Measurements from ENCODE around the gene ZBED2. TPM values are rescaled to one million over a fixed set of nuclear protein-coding genes. Genes with fewer than 3 reads are reported as not detected.
"Not testable (repeated sequence)": the region's sequence is repeated elsewhere in the genome, so short reads cannot be mapped to it uniquely, and the experiment has no call there.

Gene ZBED2, protein sequence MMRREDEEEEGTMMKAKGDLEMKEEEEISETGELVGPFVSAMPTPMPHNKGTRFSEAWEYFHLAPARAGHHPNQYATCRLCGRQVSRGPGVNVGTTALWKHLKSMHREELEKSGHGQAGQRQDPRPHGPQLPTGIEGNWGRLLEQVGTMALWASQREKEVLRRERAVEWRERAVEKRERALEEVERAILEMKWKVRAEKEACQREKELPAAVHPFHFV
- total RNA-seq, result under 1 TPM in 1 of 2 donors, not detected in 1; 0.11 TPM
- not detected for polyA plus RNA-seq (ENCODE audit: insufficient read length in 2 of 2)
- long read RNA-seq, donor 1, result 0 reads
- long read RNA-seq, donor 2, result 0 reads
- long read RNA-seq, donor 3, result 0 reads
- long read RNA-seq, donor 4, result 0 reads

DNA sequence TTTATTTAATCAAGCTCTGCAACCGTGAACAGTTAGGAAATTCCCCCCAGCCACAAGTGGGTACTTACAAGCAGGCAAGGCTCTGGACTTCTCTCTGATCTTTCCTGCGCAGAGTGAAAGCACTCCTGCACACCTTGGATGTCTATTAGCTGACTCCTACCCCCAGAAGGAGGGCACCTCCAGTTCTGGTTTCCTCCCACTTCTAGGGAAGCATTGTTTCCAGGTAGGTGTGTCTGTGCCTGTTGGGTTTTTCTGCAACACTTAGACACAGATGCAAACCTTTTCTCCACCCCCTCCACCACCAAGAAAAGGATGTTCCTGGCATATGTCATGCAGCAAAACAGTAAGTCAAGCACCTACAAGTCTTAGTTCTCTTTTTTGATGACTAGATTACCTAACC is at the start of gene ZBED2:
Gene ZBED2 (minus strand): TSS at position 115 of the 400 bp plus-strand sequence. CDS start 1,145 bp downstream, outside the sequence.
- Histone ChIP-seq H3K4me1 (ENCODE audit: control insufficient read depth, insufficient read depth, low read length) (no peaks in the 10 kb centered on the region), H3K9me3 (ENCODE audit: control insufficient read depth, insufficient read depth, low read length) (no peaks in the 10 kb centered on the region), H3K4me3 (ENCODE audit: low read depth, low read length) (no peak within 1 kb of the TSS), H3K27me3 (ENCODE audit: control insufficient read depth, insufficient read depth, low read length) (no peaks in the 10 kb centered on the region), H3K36me3 (ENCODE audit: control insufficient read depth, insufficient read depth, low read length) (no peaks in the 10 kb centered on the region), H3K27ac (ENCODE audit: low read depth, low read length) (no peak within 1 kb of the TSS)
- 88% methylated on average over 2 of the region's 2 CpGs for WGBS (ENCODE audit: insufficient coverage)
- DNase-seq (ENCODE audit: low read depth in 4 of 6, low spot score in 6 of 6), result no peak

DNA sequence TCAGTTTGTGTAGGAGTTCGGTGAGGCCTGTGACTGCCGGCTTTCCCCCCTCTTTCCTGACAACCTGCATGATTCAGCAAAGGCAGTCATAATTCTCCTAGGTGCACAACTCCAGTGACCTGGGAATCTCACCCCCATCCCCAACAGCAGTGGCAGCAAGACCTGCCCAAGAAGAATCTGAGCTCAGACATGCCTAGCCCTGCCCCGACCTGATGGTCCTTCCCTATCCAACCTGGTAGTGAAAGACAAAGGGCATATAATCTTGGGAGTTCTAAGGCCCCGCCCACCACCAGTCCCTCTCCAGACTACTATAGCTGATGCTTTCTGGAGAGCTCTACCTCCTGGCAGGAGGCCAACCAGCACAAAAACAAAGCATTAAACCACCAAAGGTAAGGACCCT is 44.2 kb upstream of the ZBED2 start:
- Histone ChIP-seq H3K36me3 (ENCODE audit: control insufficient read depth, insufficient read depth, low read length) (no peaks in the 10 kb centered on the region), H3K9me3 (ENCODE audit: control insufficient read depth, insufficient read depth, low read length) (no peaks in the 10 kb centered on the region)

DNA sequence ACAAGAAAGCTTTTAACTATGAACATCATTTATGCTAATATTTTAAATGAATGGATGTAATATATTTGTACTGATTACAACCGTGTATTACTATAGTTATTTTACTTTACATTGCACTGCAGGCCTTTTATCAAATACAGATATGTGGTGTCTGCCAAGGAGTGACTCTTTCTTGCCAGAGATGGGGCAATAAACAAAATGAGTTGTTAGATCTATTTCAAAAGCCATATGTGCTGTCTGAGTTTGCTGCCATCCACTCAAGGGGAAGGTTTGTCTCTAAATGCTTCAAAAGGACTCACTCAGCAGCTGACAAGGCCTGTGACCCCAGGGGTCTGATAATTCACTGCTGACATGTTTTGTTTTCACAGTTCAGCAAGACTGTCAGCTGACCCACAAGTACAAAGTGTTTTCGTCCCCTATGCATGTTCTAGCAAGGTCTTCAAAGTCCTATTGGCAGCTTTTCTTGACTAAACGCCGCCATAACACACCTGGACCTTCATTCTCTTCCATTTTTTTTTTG is 41.3 kb upstream of the ZBED2 start:
- H3K27ac ChIP-seq (ENCODE audit: low read depth, low read length), result no peak overlapping the region
- no peaks in the 10 kb centered on the region for H3K27me3 ChIP-seq (ENCODE audit: control insufficient read depth, insufficient read depth, low read length)
- H3K36me3 ChIP-seq (ENCODE audit: control insufficient read depth, insufficient read depth, low read length), result no peaks in the 10 kb centered on the region
- H3K9me3 ChIP-seq (ENCODE audit: control insufficient read depth, insufficient read depth, low read length), result no peaks in the 10 kb centered on the region
- WGBS (ENCODE audit: insufficient coverage), result 35% methylated on average over 3 of the region's 4 CpGs
- no peak overlapping the region for H3K4me3 ChIP-seq (ENCODE audit: low read depth, low read length)
- DNase-seq (ENCODE audit: low read depth in 4 of 6, low spot score in 6 of 6), result peak in 2 of 6 donors; percentile 38 to 52
- H3K4me1 ChIP-seq (ENCODE audit: control insufficient read depth, insufficient read depth, low read length), result no peaks in the 10 kb centered on the region

More for the DNA sequence above, 44.2 kb upstream of the ZBED2 start:
- DNase-seq (ENCODE audit: low read depth in 4 of 6, low spot score in 6 of 6), result no peak
- H3K4me3 ChIP-seq (ENCODE audit: low read depth, low read length), result no peak overlapping the region
- no peak overlapping the region for H3K27ac ChIP-seq (ENCODE audit: low read depth, low read length)
- H3K4me1 ChIP-seq (ENCODE audit: control insufficient read depth, insufficient read depth, low read length), result no peaks in the 10 kb centered on the region
- H3K27me3 ChIP-seq (ENCODE audit: control insufficient read depth, insufficient read depth, low read length), result no peaks in the 10 kb centered on the region
- 92% methylated on average over 2 of the region's 4 CpGs for WGBS (ENCODE audit: insufficient coverage)

DNA sequence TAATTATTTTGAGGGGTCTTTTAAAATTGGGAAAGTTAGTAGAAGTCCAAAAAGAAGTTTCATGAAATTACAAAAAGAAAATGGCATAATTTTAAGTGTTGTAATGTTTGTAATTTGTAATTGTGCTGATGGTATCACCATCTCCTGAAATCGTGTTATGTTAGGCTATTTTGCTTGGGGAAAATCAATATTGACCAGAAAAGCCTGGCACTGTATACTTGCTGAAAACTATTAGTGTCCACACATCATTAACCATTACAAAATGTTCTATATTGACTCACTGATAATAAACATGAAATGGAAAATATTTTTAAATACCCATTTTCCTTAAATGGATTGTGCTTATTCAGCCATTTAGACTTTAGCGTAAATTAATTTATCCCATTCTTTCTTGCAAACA is 40.3 kb upstream of the ZBED2 start:
- Histone ChIP-seq H3K27ac (ENCODE audit: low read depth, low read length) (no peak overlapping the region), H3K27me3 (ENCODE audit: control insufficient read depth, insufficient read depth, low read length) (no peaks in the 10 kb centered on the region), H3K36me3 (ENCODE audit: control insufficient read depth, insufficient read depth, low read length) (no peaks in the 10 kb centered on the region), H3K9me3 (ENCODE audit: control insufficient read depth, insufficient read depth, low read length) (no peaks in the 10 kb centered on the region), H3K4me3 (ENCODE audit: low read depth, low read length) (no peak overlapping the region), H3K4me1 (ENCODE audit: control insufficient read depth, insufficient read depth, low read length) (no peaks in the 10 kb centered on the region)
- WGBS (ENCODE audit: insufficient coverage), result no CpG with 5 or more reads among the region's 2 CpGs
- DNase-seq (ENCODE audit: low read depth in 4 of 6, low spot score in 6 of 6), result no peak

DNA sequence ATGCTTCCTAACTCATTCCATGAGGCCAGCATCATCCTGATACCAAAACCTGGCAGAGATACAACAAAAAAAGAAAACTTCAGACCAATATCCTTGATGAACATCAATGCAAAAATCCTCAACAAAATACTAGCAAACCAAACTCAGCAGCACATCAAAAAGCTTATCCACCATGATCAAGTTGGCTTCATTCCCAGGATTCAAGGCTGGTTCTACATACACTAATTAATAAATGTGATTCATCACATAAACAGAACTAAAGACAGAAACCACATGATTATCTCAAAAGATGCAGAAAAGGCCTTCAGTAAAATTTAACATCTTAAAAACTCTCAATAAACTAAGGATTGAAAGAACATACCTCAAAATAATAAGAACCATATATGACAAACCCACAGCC is 35.5 kb upstream of the ZBED2 start:
- not testable (repeated sequence) for H3K4me1 ChIP-seq (ENCODE audit: control insufficient read depth, insufficient read depth, low read length); H3K4me3 ChIP-seq (ENCODE audit: low read depth, low read length); H3K9me3 ChIP-seq (ENCODE audit: control insufficient read depth, insufficient read depth, low read length); DNase-seq (ENCODE audit: low read depth in 4 of 6, low spot score in 6 of 6); H3K27ac ChIP-seq (ENCODE audit: low read depth, low read length); H3K27me3 ChIP-seq (ENCODE audit: control insufficient read depth, insufficient read depth, low read length); H3K36me3 ChIP-seq (ENCODE audit: control insufficient read depth, insufficient read depth, low read length)

DNA sequence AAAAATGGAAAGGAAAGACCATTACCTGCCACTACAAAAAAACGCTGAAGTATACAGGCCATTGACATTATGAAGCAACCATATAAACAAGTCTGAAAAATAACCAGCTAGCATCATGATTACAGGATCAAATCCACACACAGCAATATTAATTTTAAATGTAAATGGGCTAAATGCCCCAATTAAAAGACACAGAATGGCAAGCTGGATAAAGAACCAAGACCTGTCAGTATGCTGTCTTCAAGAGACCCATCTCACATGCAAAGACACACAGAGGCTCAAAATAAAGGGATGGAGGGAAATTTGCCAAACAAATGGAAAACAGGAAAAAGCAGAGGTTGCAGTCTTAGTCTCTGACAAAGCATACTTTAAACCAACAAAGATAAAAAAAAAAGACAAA is 33.9 kb upstream of the ZBED2 start:
- H3K27me3 ChIP-seq (ENCODE audit: control insufficient read depth, insufficient read depth, low read length); H3K36me3 ChIP-seq (ENCODE audit: control insufficient read depth, insufficient read depth, low read length); H3K4me3 ChIP-seq (ENCODE audit: low read depth, low read length); H3K4me1 ChIP-seq (ENCODE audit: control insufficient read depth, insufficient read depth, low read length); H3K9me3 ChIP-seq (ENCODE audit: control insufficient read depth, insufficient read depth, low read length); H3K27ac ChIP-seq (ENCODE audit: low read depth, low read length); DNase-seq (ENCODE audit: low read depth in 4 of 6, low spot score in 6 of 6): not testable (repeated sequence)
- no CpG with 5 or more reads among the region's 1 CpG for WGBS (ENCODE audit: insufficient coverage)

DNA sequence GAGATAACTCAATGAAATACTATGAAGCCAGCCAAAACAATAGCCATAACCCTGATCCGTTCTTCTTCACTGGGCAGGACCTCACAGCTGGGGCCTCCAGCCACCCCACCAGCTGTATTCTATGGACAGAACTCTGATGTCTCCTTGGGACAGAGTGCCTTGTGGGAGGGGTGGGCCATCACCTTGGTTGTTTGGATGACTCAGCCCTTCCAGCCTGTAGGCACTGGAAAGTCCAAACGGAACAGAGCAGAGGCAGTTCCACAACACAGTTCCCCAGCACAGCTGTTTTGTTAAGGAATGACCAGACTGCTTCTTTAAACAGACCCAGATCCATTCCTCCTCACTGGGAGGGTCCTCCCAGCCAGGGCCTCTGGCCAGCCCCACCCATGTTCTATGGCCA is 31.9 kb upstream of the ZBED2 start:
- no peak for DNase-seq (ENCODE audit: low read depth in 4 of 6, low spot score in 6 of 6)
- Histone ChIP-seq H3K4me3 (ENCODE audit: low read depth, low read length) (no peak overlapping the region), H3K27ac (ENCODE audit: low read depth, low read length) (no peak overlapping the region), H3K9me3 (ENCODE audit: control insufficient read depth, insufficient read depth, low read length) (peaks cover 3% of the 10 kb centered on the region), H3K4me1 (ENCODE audit: control insufficient read depth, insufficient read depth, low read length) (no peaks in the 10 kb centered on the region), H3K27me3 (ENCODE audit: control insufficient read depth, insufficient read depth, low read length) (no peaks in the 10 kb centered on the region), H3K36me3 (ENCODE audit: control insufficient read depth, insufficient read depth, low read length) (no peaks in the 10 kb centered on the region)
- WGBS (ENCODE audit: insufficient coverage), result 80% methylated on average over 1 of the region's 2 CpGs

DNA sequence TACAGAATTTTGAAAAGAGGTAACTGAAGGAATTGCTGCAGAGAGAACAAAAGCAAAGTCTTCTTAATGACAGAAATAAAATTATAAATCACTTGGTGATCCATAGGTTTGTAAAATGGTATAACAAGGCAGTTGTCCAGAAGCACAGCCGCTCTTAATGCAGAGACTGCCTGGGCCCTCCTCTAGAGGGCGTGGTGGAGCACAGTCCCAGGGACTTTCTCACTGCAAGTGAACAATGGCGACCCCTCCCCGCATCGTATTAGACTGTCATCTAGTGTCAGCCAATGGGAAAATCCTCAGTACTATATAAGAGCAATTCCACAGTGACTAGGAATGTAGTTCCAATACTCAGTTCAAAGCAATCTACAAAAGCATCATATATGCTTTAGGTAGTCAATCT is 26.4 kb upstream of the ZBED2 start:
- H3K4me3 ChIP-seq (ENCODE audit: low read depth, low read length), result no peak overlapping the region
- no peak overlapping the region for H3K27ac ChIP-seq (ENCODE audit: low read depth, low read length)
- H3K4me1 ChIP-seq (ENCODE audit: control insufficient read depth, insufficient read depth, low read length), result no peaks in the 10 kb centered on the region
- no peaks in the 10 kb centered on the region for H3K36me3 ChIP-seq (ENCODE audit: control insufficient read depth, insufficient read depth, low read length)
- WGBS (ENCODE audit: insufficient coverage), result 42% methylated on average over 2 of the region's 5 CpGs
- peaks cover 6% of the 10 kb centered on the region for H3K9me3 ChIP-seq (ENCODE audit: control insufficient read depth, insufficient read depth, low read length)
- H3K27me3 ChIP-seq (ENCODE audit: control insufficient read depth, insufficient read depth, low read length), result no peaks in the 10 kb centered on the region
- DNase-seq (ENCODE audit: low read depth in 4 of 6, low spot score in 6 of 6), result no peak

DNA sequence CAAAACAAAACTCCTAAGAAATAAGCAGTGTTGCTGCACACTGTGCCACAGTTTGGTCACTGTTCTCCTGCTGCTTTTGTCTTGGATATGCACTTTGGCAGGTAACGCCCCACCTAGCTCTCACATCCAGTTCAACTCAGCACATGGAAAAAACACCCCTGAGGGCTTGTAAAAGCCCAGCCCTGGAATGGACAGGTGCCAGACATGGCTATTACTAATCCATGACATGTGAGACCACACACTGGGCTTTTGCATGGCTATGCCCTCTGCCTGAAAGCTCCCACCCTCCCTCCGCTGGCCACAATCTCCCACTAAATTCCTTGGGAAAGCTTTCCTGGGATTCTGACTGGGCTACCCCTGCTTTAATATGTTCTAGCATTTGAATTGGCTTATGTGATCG is 24.7 kb upstream of the ZBED2 start:
- H3K27ac ChIP-seq (ENCODE audit: low read depth, low read length), result no peak overlapping the region
- H3K9me3 ChIP-seq (ENCODE audit: control insufficient read depth, insufficient read depth, low read length), result peaks cover 6% of the 10 kb centered on the region
- H3K4me1 ChIP-seq (ENCODE audit: control insufficient read depth, insufficient read depth, low read length), result no peaks in the 10 kb centered on the region
- H3K4me3 ChIP-seq (ENCODE audit: low read depth, low read length), result no peak overlapping the region
- 69% methylated on average over 1 of the region's 3 CpGs for WGBS (ENCODE audit: insufficient coverage)
- DNase-seq (ENCODE audit: low read depth in 4 of 6, low spot score in 6 of 6), result no peak
- H3K27me3 ChIP-seq (ENCODE audit: control insufficient read depth, insufficient read depth, low read length), result no peaks in the 10 kb centered on the region
- H3K36me3 ChIP-seq (ENCODE audit: control insufficient read depth, insufficient read depth, low read length), result no peaks in the 10 kb centered on the region

DNA sequence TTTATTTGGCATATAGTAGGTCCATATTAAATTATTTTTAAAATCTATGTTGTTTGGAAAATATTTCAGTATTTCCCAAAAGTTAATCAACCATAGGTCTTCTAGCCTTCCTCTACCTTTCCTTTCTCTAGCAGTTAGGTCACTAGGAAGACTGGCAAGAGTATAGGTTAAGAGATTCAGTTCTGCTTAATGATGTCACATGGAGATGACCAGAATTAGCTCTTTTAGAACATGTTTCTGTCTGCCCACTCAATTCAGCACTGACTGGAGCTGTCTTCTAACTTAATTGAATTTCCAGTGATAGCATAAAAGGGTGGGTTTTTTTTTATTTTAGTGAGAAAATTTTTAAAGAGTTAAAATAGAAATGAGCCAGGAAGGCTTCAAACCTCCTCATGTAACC is 23.8 kb upstream of the ZBED2 start:
- Histone ChIP-seq H3K36me3 (ENCODE audit: control insufficient read depth, insufficient read depth, low read length) (no peaks in the 10 kb centered on the region), H3K4me3 (ENCODE audit: low read depth, low read length) (no peak overlapping the region), H3K27ac (ENCODE audit: low read depth, low read length) (no peak overlapping the region), H3K4me1 (ENCODE audit: control insufficient read depth, insufficient read depth, low read length) (no peaks in the 10 kb centered on the region), H3K27me3 (ENCODE audit: control insufficient read depth, insufficient read depth, low read length) (no peaks in the 10 kb centered on the region), H3K9me3 (ENCODE audit: control insufficient read depth, insufficient read depth, low read length) (peaks cover 6% of the 10 kb centered on the region)
- no peak for DNase-seq (ENCODE audit: low read depth in 4 of 6, low spot score in 6 of 6)

Data from spinal cord (tissue), 10 donors.